Neural cell (in vitro differentiated cells): ENCODE results near the gene HMGCR. TPM values are rescaled to one million over a fixed set of nuclear protein-coding genes. Genes with fewer than 3 reads are reported as not detected.

Experiments
- H2AFZ ChIP-seq: fragments of 200-600, 300-800 bp; sonication (generic), shearing (Covaris generic); 2 replicates; pipeline ENCODE4 v1.6.0; 2014; ENCODE audit warnings: low read depth, mild to moderate bottlenecking, antibody characterized with exemption, low read length, moderate library complexity
- H3F3A ChIP-seq: fragments of 200-600 bp; shearing (Covaris generic); 2 replicates; pipeline ENCODE4 v1.6.1; 2016; ENCODE audit warnings: mild to moderate bottlenecking, moderate library complexity, mixed read lengths, antibody characterized with exemption, low read length; ENCODE audit not compliant: insufficient read depth, poor library complexity, severe bottlenecking
- H3K27ac ChIP-seq: fragments of 200-600, 300-800 bp; sonication (generic), shearing (Covaris generic); 2 replicates; pipeline ENCODE4 v1.5.1; 2014; ENCODE audit warnings: mild to moderate bottlenecking, low read length, moderate library complexity
- H3K27me3 ChIP-seq: fragments of 300-800, 200-600 bp; sonication (generic), shearing (Covaris generic); 2 replicates; pipeline ENCODE4 v1.6.0; 2014; ENCODE audit warnings: mild to moderate bottlenecking, low read depth, low read length, moderate library complexity; ENCODE audit not compliant: insufficient read depth
- H3K36me3 ChIP-seq: fragments of 300-800, 200-600 bp; sonication (generic), shearing (Covaris generic); 2 replicates; pipeline ENCODE4 v1.5.1; 2014; ENCODE audit warnings: mild to moderate bottlenecking, antibody characterized with exemption, low read length, moderate library complexity; ENCODE audit not compliant: insufficient read depth
- H3K4me2 ChIP-seq: fragments of 300-800, 200-600 bp; sonication (generic), shearing (Covaris generic); 2 replicates; pipeline ENCODE4 v1.6.0; 2014; ENCODE audit warnings: mild to moderate bottlenecking, low read length
- H3K4me3 ChIP-seq: fragments of 300-800, 200-600 bp; sonication (generic), shearing (Covaris generic); 2 replicates; pipeline ENCODE4 v1.5.1; 2014; ENCODE audit warnings: mild to moderate bottlenecking, low read length, moderate library complexity
- H3K79me2 ChIP-seq: fragments of 200-600 bp; shearing (Covaris generic); replicated peaks from 2 replicates; pipeline ENCODE4 v1.6.0; 2014; ENCODE audit warnings: mild to moderate bottlenecking, low read length, moderate library complexity; ENCODE audit not compliant: insufficient read depth
- H3K9ac ChIP-seq: fragments of 300-800, 200-600 bp; sonication (generic), shearing (Covaris generic); 2 replicates; pipeline ENCODE4 v1.6.1; 2016; ENCODE audit warnings: mild to moderate bottlenecking, low read length, mixed read lengths
- H3K9me2 ChIP-seq: fragments of 200-600 bp; shearing (Covaris generic); 2 replicates; pipeline ENCODE4 v1.6.1; 2016; ENCODE audit warnings: mild to moderate bottlenecking, low read length, mixed read lengths; ENCODE audit not compliant: insufficient read depth
- H3K9me3 ChIP-seq: fragments of 200-600, 300-800 bp; sonication (generic), shearing (Covaris generic); 2 replicates; pipeline ENCODE4 v1.6.1; 2016; ENCODE audit warnings: mild to moderate bottlenecking, mixed run types, low read length, moderate library complexity, mixed read lengths
- H4K20me1 ChIP-seq: fragments of 200-600 bp; shearing (Covaris generic); 2 replicates; pipeline ENCODE4 v1.6.1; 2016; ENCODE audit warnings: mild to moderate bottlenecking, mixed run types; ENCODE audit not compliant: insufficient read depth
- EP300 ChIP-seq: fragments of 450-650 bp; conservative IDR thresholded peaks from 2 replicates; pipeline ENCODE4 v1.6.1; 2014; ENCODE audit warnings: antibody characterized with exemption, mild to moderate bottlenecking, moderate library complexity; ENCODE audit not compliant: poor library complexity, severe bottlenecking
- EZH2 ChIP-seq: fragments of 200-600, 300-800 bp; shearing (Covaris generic), sonication (generic); IDR thresholded peaks from 2 replicates; pipeline ENCODE4 v1.6.1; 2014; ENCODE audit warnings: antibody characterized with exemption, low read length, borderline replicate concordance, mild to moderate bottlenecking; ENCODE audit not compliant: insufficient read depth, poor library complexity, severe bottlenecking
- MXI1 ChIP-seq: fragments of 450-650 bp; conservative IDR thresholded peaks from 2 replicates; pipeline ENCODE4 v1.6.1; 2014; ENCODE audit warnings: antibody characterized with exemption, mild to moderate bottlenecking; ENCODE audit not compliant: poor library complexity, severe bottlenecking
- POLR2AphosphoS5 ChIP-seq: IDR thresholded peaks from 2 replicates; pipeline ENCODE4 v1.6.1; 2012
- RAD21 ChIP-seq: fragments of 450-650 bp; conservative IDR thresholded peaks from 2 replicates; pipeline ENCODE4 v1.6.1; 2014; ENCODE audit warnings: antibody characterized with exemption, mild to moderate bottlenecking, moderate library complexity
- REST ChIP-seq: IDR thresholded peaks from 2 replicates; pipeline ENCODE4 v1.6.1; 2012; ENCODE audit warnings: borderline replicate concordance
- SMC3 ChIP-seq: fragments of 450-650 bp; conservative IDR thresholded peaks from 2 replicates; pipeline ENCODE4 v1.6.1; 2014; ENCODE audit warnings: antibody characterized with exemption, mild to moderate bottlenecking, moderate library complexity; ENCODE audit not compliant: poor library complexity
- TAF1 ChIP-seq: IDR thresholded peaks from 2 replicates; pipeline ENCODE4 v1.6.1; 2012; ENCODE audit warnings: low read depth
- polyA plus RNA-seq: library from polyadenylated mRNA; depleted of rRNA; stranded (reverse); fragments of >200 nt; gene quantifications from 2 replicates; pipeline ENCODE4 v1.2.3, GENCODE V29; 2014
- TF ChIP-seq, protein P1 (sequence below): fragments of 450-650 bp; IDR thresholded peaks from 2 replicates; pipeline ENCODE4 v1.5.1; 2014; ENCODE audit warnings: antibody characterized with exemption, mild to moderate bottlenecking, moderate library complexity; ENCODE audit not compliant: poor library complexity, severe bottlenecking

HMGCR gene
- polyA plus RNA-seq, 1 donor from 2014 or later, result 293 TPM

- H2AFZ ChIP-seq, result no peak overlapping the region
- H3K9me3 ChIP-seq, result no peaks in the 10 kb centered on the region
- H3K79me2 ChIP-seq, result peaks cover 99% of the 10 kb centered on the region
- no peak overlapping the region for H3K9ac ChIP-seq
- no peaks in the 10 kb centered on the region for H3F3A ChIP-seq
- peaks cover 25% of the 10 kb centered on the region for H4K20me1 ChIP-seq
- H3K4me2 ChIP-seq, result peak overlapping the region; percentile 13
- peaks cover 9% of the 10 kb centered on the region for H3K36me3 ChIP-seq
- TF ChIP-seq EP300, result no peak
- no peak for TF ChIP-seq SMC3
- no peak for TF ChIP-seq POLR2AphosphoS5
- TF ChIP-seq MXI1, result no peak
- TF ChIP-seq, protein P1, sequence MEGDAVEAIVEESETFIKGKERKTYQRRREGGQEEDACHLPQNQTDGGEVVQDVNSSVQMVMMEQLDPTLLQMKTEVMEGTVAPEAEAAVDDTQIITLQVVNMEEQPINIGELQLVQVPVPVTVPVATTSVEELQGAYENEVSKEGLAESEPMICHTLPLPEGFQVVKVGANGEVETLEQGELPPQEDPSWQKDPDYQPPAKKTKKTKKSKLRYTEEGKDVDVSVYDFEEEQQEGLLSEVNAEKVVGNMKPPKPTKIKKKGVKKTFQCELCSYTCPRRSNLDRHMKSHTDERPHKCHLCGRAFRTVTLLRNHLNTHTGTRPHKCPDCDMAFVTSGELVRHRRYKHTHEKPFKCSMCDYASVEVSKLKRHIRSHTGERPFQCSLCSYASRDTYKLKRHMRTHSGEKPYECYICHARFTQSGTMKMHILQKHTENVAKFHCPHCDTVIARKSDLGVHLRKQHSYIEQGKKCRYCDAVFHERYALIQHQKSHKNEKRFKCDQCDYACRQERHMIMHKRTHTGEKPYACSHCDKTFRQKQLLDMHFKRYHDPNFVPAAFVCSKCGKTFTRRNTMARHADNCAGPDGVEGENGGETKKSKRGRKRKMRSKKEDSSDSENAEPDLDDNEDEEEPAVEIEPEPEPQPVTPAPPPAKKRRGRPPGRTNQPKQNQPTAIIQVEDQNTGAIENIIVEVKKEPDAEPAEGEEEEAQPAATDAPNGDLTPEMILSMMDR, result no peak
- TF ChIP-seq REST, result no peak
- TF ChIP-seq TAF1, result no peak
- TF ChIP-seq RAD21, result no peak
- TF ChIP-seq EZH2, result no peak
- H3K9me2 ChIP-seq, result no peaks in the 10 kb centered on the region
- no peak overlapping the region for H3K27ac ChIP-seq
- peak overlapping the region; percentile 97 for H3K4me3 ChIP-seq
- H3K27me3 ChIP-seq, result no peaks in the 10 kb centered on the region
Observed at GRCh38 chr5:75342836-75343235, 5.8 kb downstream of the HMGCR start.

GRCh38 chr5:75348241-75348640 is 11.2 kb downstream of the HMGCR start:
- Histone ChIP-seq H3F3A (no peaks in the 10 kb centered on the region), H3K9me2 (no peaks in the 10 kb centered on the region), H4K20me1 (peaks cover 5% of the 10 kb centered on the region), H3K79me2 (peaks cover 81% of the 10 kb centered on the region), H3K27ac (no peak overlapping the region), H3K9me3 (no peaks in the 10 kb centered on the region), H3K4me2 (no peak overlapping the region), H3K9ac (no peak overlapping the region), H3K4me3 (no peak overlapping the region), H2AFZ (no peak overlapping the region), H3K36me3 (peaks cover 29% of the 10 kb centered on the region), H3K27me3 (no peaks in the 10 kb centered on the region)
- no peak for TF ChIP-seq MXI1
- TF ChIP-seq EP300, result no peak
- TF ChIP-seq TAF1, result no peak
- TF ChIP-seq EZH2, result no peak
- TF ChIP-seq, protein P1, result no peak
- TF ChIP-seq RAD21, result no peak
- TF ChIP-seq REST, result no peak
- TF ChIP-seq POLR2AphosphoS5, result no peak
- no peak for TF ChIP-seq SMC3
